ENCODE results near the gene RANBP3L. TPM values are rescaled to one million over a fixed set of nuclear protein-coding genes. Genes with fewer than 3 reads are reported as not detected.

RANBP3L gene
- total RNA-seq, 8 experiments from 2014 or later = 0.08 to 19.8 (median 1.3) TPM

DNA sequence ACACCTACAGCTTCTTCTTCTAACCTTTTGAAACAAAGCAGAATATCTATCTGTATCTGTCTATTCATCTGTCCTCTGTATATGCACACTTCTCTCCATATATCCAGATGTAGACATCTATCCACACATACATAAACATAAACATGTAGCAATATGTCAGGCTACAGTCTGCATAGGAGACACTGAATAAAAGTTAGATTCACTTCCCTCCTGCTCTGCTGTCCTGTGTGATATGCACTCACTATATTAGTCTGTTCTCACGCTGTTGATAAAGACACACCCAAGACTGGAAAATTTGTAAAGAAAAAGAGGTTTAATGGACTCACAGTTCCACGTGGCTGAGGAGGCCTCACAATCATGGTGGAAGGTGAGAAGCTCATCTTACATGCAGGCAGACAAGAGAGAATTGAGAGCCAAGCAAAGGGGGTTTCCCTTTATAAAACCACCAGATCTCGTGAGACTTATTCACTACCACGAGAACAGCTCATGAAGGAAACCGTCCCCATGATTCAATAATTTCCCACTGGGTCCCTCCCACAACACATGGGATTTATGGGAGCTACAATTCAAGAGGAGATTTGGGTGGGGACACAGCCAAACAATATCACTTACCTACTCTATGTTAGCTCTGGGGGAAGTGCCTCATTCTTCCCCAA, 24.1 kb downstream of the RANBP3L start:
- Histone ChIP-seq H3K4me1 (replicated peaks in 1 of 2) (no peaks in the 10 kb centered on the region), H3K27ac (no peak overlapping the region), H3K4me3 (no peak overlapping the region)
- WGBS, 10 experiments = 40 to 100% (median 72%) methylated on average over 1 to 5 of the region's 5 CpGs; no CpG with 5 or more reads in 3 of the 10 experiments
- peak in 3 of 8 experiments; percentile 4 to 27 (median 25) for ATAC-seq (replicated peaks in 6 of 8)
- in situ Hi-C loops (cut with MboI; ENCODE audit: low pct_unique_long_range_greater_than_20kb in 2 of 9, low sequenced_read_pairs in 9 of 9, unreplicated experiment in 9 of 9) = no loop called here

DNA sequence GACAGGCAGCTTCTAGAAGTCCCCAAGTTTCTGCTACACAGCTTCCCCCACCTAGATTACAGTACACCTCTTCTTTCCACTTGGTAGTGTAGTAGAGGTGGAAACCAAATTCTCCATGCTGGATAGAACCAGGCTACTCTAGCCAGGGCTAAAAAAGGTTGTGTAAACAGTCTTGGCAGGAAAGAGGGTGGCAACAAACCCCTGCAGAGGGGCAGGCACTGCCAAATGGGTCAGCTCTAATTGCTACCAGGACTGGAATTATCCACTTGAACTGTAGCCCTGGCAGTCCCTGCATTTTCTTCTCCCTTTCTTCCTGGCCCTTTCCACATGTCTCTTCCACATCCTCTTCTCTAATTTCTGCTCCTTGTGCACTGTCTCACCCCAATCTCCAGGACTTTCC, 24.8 kb downstream of the RANBP3L start:
- Histone ChIP-seq H3K4me1 (replicated peaks in 1 of 2) (no peaks in the 10 kb centered on the region), H3K4me3 (no peak overlapping the region), H3K27ac (no peak overlapping the region)
- ATAC-seq (replicated peaks in 6 of 8) = no peak
- in situ Hi-C loops (cut with MboI; ENCODE audit: low pct_unique_long_range_greater_than_20kb in 2 of 9, low sequenced_read_pairs in 9 of 9, unreplicated experiment in 9 of 9) = no loop called here

- H3K4me1 ChIP-seq (replicated peaks in 1 of 2) = no peaks in the 10 kb centered on the region
- H3K4me3 ChIP-seq = no peak overlapping the region
- H3K27ac ChIP-seq = no peak overlapping the region
- 29 to 97% (median 79%) methylated on average over 3 to 6 of the region's 6 CpGs for WGBS, 10 experiments
- in situ Hi-C loops (cut with MboI; ENCODE audit: low pct_unique_long_range_greater_than_20kb in 2 of 9, low sequenced_read_pairs in 9 of 9, unreplicated experiment in 9 of 9) = loop anchor here in 1 of 9 experiments (25.0 kb wide), 1 partner anchor 113 kb away; no protein-coding TSS in a partner anchor
- no peak for ATAC-seq (replicated peaks in 6 of 8)
Measured at GRCh38 chr5:36273809-36274526, 27.7 kb downstream of the RANBP3L start.

GRCh38 chr5:36272136-36272690, 29.5 kb downstream of the RANBP3L start:
- WGBS, 10 experiments = 73 to 100% (median 90%) methylated on average over 2 of the region's 2 CpGs; no CpG with 5 or more reads in 5 of the 10 experiments
- Histone ChIP-seq H3K4me1 (replicated peaks in 1 of 2) (no peaks in the 10 kb centered on the region), H3K4me3 (no peak overlapping the region), H3K27ac (no peak overlapping the region)
- in situ Hi-C loops (cut with MboI; ENCODE audit: low pct_unique_long_range_greater_than_20kb in 2 of 9, low sequenced_read_pairs in 9 of 9, unreplicated experiment in 9 of 9) = loop anchor here in 1 of 9 experiments (25.0 kb wide), 1 partner anchor 115 kb away; no protein-coding TSS in a partner anchor
- ATAC-seq (replicated peaks in 6 of 8) = no peak

DNA sequence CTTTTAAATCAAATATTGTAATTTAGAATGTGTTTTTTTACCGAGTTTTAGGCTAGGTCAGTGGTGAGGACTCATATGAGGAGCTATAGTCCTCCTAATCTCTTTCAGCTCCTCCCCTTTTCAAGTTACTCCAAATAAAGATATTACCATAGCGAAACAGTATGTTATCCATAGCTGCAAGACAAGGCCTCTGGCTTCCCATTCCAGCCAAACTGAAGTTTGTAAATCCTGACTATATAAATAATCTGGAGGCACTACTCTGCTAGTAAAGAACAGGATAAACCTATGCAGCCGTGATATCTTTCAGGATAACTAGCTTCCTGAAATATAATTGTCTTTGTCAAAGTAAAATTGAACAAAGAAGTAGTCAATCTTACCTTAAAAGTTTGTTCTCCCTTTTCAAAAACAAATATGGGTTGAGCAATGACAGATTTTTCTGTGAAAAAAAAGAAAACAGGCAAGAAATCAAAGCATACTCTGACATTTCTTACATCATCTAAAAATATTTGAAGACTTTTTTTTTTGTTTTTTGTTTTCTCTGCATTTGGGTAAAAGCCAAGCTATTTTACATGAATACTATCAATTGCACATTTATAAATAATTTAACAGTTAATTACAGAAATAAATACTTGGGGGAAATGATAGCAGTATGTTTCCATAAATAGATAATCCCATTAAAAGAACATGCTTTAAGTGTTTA, 30.7 kb downstream of the RANBP3L start:
- Histone ChIP-seq H3K27ac (no peak overlapping the region), H3K4me3 (no peak overlapping the region), H3K4me1 (replicated peaks in 1 of 2) (no peaks in the 10 kb centered on the region)
- no peak for ATAC-seq (replicated peaks in 6 of 8)
- WGBS, 10 experiments = 79 to 100% (median 90%) methylated on average over 1 to 3 of the region's 3 CpGs
- in situ Hi-C loops (cut with MboI; ENCODE audit: low pct_unique_long_range_greater_than_20kb in 2 of 9, low sequenced_read_pairs in 9 of 9, unreplicated experiment in 9 of 9) = loop anchor here in 1 of 9 experiments (25.0 kb wide), 1 partner anchor 116 kb away; no protein-coding TSS in a partner anchor

- Histone ChIP-seq H3K4me1 (replicated peaks in 1 of 2) (no peaks in the 10 kb centered on the region), H3K27ac (no peak overlapping the region), H3K4me3 (no peak overlapping the region)
- WGBS, 10 experiments = 40 to 92% (median 76%) methylated on average over 1 to 3 of the region's 3 CpGs; no CpG with 5 or more reads in 3 of the 10 experiments
- no peak for ATAC-seq (replicated peaks in 6 of 8)
- in situ Hi-C loops (cut with MboI; ENCODE audit: low pct_unique_long_range_greater_than_20kb in 2 of 9, low sequenced_read_pairs in 9 of 9, unreplicated experiment in 9 of 9) = loop anchor here in 1 of 9 experiments (25.0 kb wide), 1 partner anchor 117 kb away; no protein-coding TSS in a partner anchor
Measured at GRCh38 chr5:36270175-36270574, 31.5 kb downstream of the RANBP3L start.

DNA sequence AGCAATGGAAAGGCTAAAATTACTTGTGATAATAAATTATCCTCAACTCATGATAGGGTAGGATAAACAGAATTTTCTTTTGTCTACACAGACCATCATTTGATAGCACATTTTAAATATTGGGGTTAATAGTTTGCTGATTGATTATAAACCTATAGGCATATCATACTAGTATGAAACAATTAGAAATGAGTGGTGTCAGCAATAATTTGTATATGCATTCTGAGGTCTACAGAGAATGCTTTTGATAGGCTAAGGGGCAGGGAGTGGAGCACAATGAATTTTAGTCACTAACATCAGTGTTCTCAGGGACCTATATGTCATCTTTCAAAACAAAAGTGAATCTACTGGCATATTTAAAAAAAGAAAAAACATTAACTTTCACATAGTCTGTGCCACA, 32.2 kb downstream of the RANBP3L start:
- in situ Hi-C loops (cut with MboI; ENCODE audit: low pct_unique_long_range_greater_than_20kb in 2 of 9, low sequenced_read_pairs in 9 of 9, unreplicated experiment in 9 of 9) = loop anchor here in 1 of 9 experiments (25.0 kb wide), 1 partner anchor 118 kb away; no protein-coding TSS in a partner anchor
- ATAC-seq (replicated peaks in 6 of 8) = no peak
- Histone ChIP-seq H3K4me1 (replicated peaks in 1 of 2) (no peaks in the 10 kb centered on the region), H3K27ac (no peak overlapping the region), H3K4me3 (no peak overlapping the region)

- 71 to 98% (median 94%) methylated on average over 2 to 3 of the region's 3 CpGs for WGBS, 10 experiments
- Histone ChIP-seq H3K4me1 (replicated peaks in 1 of 2) (no peaks in the 10 kb centered on the region), H3K27ac (no peak overlapping the region), H3K4me3 (no peak overlapping the region)
- in situ Hi-C loops (cut with MboI; ENCODE audit: low pct_unique_long_range_greater_than_20kb in 2 of 9, low sequenced_read_pairs in 9 of 9, unreplicated experiment in 9 of 9) = loop anchor here in 1 of 9 experiments (25.0 kb wide), 1 partner anchor 119 kb away; no protein-coding TSS in a partner anchor
- no peak for ATAC-seq (replicated peaks in 6 of 8)
Measured at GRCh38 chr5:36267905-36268304, 33.8 kb downstream of the RANBP3L start.

GRCh38 chr5:36264202-36264760, 37.4 kb downstream of the RANBP3L start:
- no peak overlapping the region for H3K27ac ChIP-seq
- in situ Hi-C loops (cut with MboI; ENCODE audit: low pct_unique_long_range_greater_than_20kb in 2 of 9, low sequenced_read_pairs in 9 of 9, unreplicated experiment in 9 of 9) = loop anchor here in 1 of 9 experiments (25.0 kb wide), 1 partner anchor 123 kb away; no protein-coding TSS in a partner anchor
- WGBS, 10 experiments = 50 to 100% (median 94%) methylated on average over 1 to 4 of the region's 4 CpGs
- ATAC-seq (replicated peaks in 6 of 8) = no peak
- no peaks in the 10 kb centered on the region for H3K4me1 ChIP-seq (replicated peaks in 1 of 2)
- no peak overlapping the region for H3K4me3 ChIP-seq

- in situ Hi-C loops (cut with MboI; ENCODE audit: low pct_unique_long_range_greater_than_20kb in 2 of 9, low sequenced_read_pairs in 9 of 9, unreplicated experiment in 9 of 9) = loop anchor here in 1 of 9 experiments (25.0 kb wide), 1 partner anchor 126 kb away; no protein-coding TSS in a partner anchor
- 74 to 100% (median 92%) methylated on average over 1 to 6 of the region's 6 CpGs; no CpG with 5 or more reads in 2 of the 10 experiments for WGBS, 10 experiments
- ATAC-seq (replicated peaks in 6 of 8) = no peak
- no peaks in the 10 kb centered on the region for H3K4me1 ChIP-seq (replicated peaks in 1 of 2)
- no peak overlapping the region for H3K4me3 ChIP-seq
- H3K27ac ChIP-seq = no peak overlapping the region
Measured at GRCh38 chr5:36261186-36261585, 40.5 kb downstream of the RANBP3L start.

- Histone ChIP-seq H3K27ac (no peak overlapping the region), H3K4me1 (replicated peaks in 1 of 2) (peaks cover 0 to 3% of the 10 kb centered on the region in 2 donors), H3K4me3 (no peak overlapping the region)
- peak in 2 of 8 experiments; percentile 79 to 87 for ATAC-seq (replicated peaks in 6 of 8)
- in situ Hi-C loops (cut with MboI; ENCODE audit: low pct_unique_long_range_greater_than_20kb in 2 of 9, low sequenced_read_pairs in 9 of 9, unreplicated experiment in 9 of 9) = loop anchor here in 1 of 9 experiments (25.0 kb wide), 1 partner anchor 134 kb away; no protein-coding TSS in a partner anchor
- whole genome bisulfite sequencing, 10 experiments = 0 to 90% (median 63%) methylated on average over 1 to 4 of the region's 4 CpGs
Measured at GRCh38 chr5:36253575-36253974, 48.1 kb downstream of the RANBP3L start.

- ATAC-seq (replicated peaks in 6 of 8) = peak in 1 of 8 experiments; percentile 68
- in situ Hi-C loops (cut with MboI; ENCODE audit: low pct_unique_long_range_greater_than_20kb in 2 of 9, low sequenced_read_pairs in 9 of 9, unreplicated experiment in 9 of 9) = loop anchor here in 1 of 9 experiments (25.0 kb wide), 1 partner anchor 134 kb away; no protein-coding TSS in a partner anchor
- H3K4me3 ChIP-seq = no peak overlapping the region
- H3K27ac ChIP-seq = no peak overlapping the region
- WGBS, 10 experiments = 30 to 93% (median 63%) methylated on average over 1 to 3 of the region's 3 CpGs; no CpG with 5 or more reads in 1 of the 10 experiments
- H3K4me1 ChIP-seq (replicated peaks in 1 of 2) = peaks cover 0 to 3% of the 10 kb centered on the region in 2 donors
Measured at GRCh38 chr5:36252722-36253365, 48.9 kb downstream of the RANBP3L start.
